HG03025 (cell line): ENCODE measurements around the gene AGAP1.

Experiments used
- ATAC-seq: cut with Tn5 transposase; IDR thresholded peaks from one replicate; pipeline ENCODE4 v1.9.1; 2021; ENCODE audit warnings: mild to moderate bottlenecking, moderate library complexity; ENCODE audit not compliant: unreplicated experiment, low FRiP score

Gene AGAP1

GRCh38 chr2:236155406-236155805, 661.6 kb downstream of the AGAP1 start:
- no peak for ATAC-seq

- ATAC-seq: no peak
These were observed 662.4 kb downstream of the AGAP1 start for GRCh38 chr2:236156095-236156859.

GRCh38 chr2:236156860-236157194, 663.0 kb downstream of the AGAP1 start:
- ATAC-seq: no peak

- ATAC-seq: no peak
These were observed 663.5 kb downstream of the AGAP1 start for GRCh38 chr2:236157366-236157765.

GRCh38 chr2:236157815-236158498, 664.1 kb downstream of the AGAP1 start:
- ATAC-seq: no peak

GRCh38 chr2:236158969-236159777, 665.3 kb downstream of the AGAP1 start:
- ATAC-seq: no peak

- no peak for ATAC-seq
These were observed 665.9 kb downstream of the AGAP1 start for GRCh38 chr2:236159778-236160170.

GRCh38 chr2:236160366-236161081, 666.7 kb downstream of the AGAP1 start:
- no peak for ATAC-seq

- no peak for ATAC-seq
These were observed 667.2 kb downstream of the AGAP1 start for GRCh38 chr2:236161082-236161462.

GRCh38 chr2:236161531-236161930, 667.7 kb downstream of the AGAP1 start:
- no peak for ATAC-seq

- no peak for ATAC-seq
These were observed 668.4 kb downstream of the AGAP1 start for GRCh38 chr2:236162031-236162845.

GRCh38 chr2:236162882-236163470, 669.1 kb downstream of the AGAP1 start:
- no peak for ATAC-seq

- ATAC-seq: no peak
These were observed 669.8 kb downstream of the AGAP1 start for GRCh38 chr2:236163471-236164200.

- ATAC-seq: no peak
These were observed 670.5 kb downstream of the AGAP1 start for GRCh38 chr2:236164201-236164924.

- ATAC-seq: no peak
These were observed 671.3 kb downstream of the AGAP1 start for GRCh38 chr2:236164925-236165841.

- no peak for ATAC-seq
These were observed 672.3 kb downstream of the AGAP1 start for GRCh38 chr2:236165842-236166795.
